Transverse colon (tissue), 4 donors: ENCODE measurements around the gene RGS7.

Experiments
- CTCF ChIP-seq, 5 experiments: fragments of 200-600 bp in 3 of 5; fragments of 450-650 bp in 2 of 5; sonication (generic) in 3 of 5; IDR thresholded peaks; 1 replicate in 2 of 5; 2 replicates in 3 of 5; pipeline ENCODE4 v1.5.1; 2016 to 2017; ENCODE audit warnings: antibody characterized with exemption in 5 of 5, inconsistent platforms in 3 of 5, mild to moderate bottlenecking in 2 of 5, moderate library complexity in 1 of 5
- POLR2A ChIP-seq: fragments of 450-650 bp; IDR thresholded peaks from one replicate; pipeline ENCODE4 v1.6.1; 2016; ENCODE audit warnings: antibody characterized with exemption, mild to moderate bottlenecking, moderate library complexity
- POLR2AphosphoS5 ChIP-seq, 3 donors: sonication (generic); formaldehyde crosslinking; IDR thresholded peaks; one replicate each; pipeline ENCODE4 v1.6.1; 2016; ENCODE audit warnings: antibody characterized with exemption in 3 of 3

DNA sequence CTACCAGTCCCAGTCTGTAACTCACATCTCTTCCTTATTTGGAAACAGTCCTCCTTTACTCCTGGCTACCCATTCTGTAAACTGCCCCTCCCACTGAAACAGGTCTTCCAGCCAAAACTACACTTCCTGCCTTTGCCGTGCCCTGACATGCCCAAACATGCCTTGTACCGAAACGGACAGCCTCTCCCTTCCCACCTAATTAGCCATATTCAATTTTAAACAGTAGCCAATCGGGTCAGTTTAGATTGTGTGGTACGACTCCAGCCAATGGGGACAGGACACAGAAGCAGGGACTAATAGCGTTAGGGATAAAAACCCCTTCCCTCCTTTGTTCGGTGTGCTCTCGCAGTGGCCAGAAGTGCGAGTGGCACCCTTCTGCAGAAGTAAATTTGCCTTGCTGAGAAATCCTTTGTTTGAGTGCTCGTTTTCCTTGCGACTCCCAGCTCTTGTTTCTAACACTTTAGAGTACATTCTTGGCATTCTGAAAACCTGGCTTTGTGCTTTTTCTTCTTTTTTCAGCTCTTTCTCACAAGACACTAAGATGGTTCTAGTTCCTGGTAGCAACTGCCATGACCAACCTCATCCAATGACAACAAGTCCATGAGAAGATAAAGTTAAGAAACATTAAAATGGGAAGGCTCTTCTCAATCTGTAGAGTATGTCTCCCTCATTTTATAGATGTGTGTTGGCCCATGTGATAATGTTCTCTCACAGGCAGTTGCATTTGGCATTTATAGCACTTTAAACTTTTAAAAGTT is 419.9 kb downstream of the RGS7 start:
- no peak for TF ChIP-seq CTCF (IDR thresholded peaks at IDR 0.05)
- TF ChIP-seq POLR2AphosphoS5 (IDR thresholded peaks at IDR 0.05) = no peak
- TF ChIP-seq POLR2A = no peak
